ENCODE results near the gene UGT1A5.
"Not testable (repeated sequence)": the region's sequence is repeated elsewhere in the genome, so short reads cannot be mapped to it uniquely, and the experiment has no call there.

Gene UGT1A5

DNA sequence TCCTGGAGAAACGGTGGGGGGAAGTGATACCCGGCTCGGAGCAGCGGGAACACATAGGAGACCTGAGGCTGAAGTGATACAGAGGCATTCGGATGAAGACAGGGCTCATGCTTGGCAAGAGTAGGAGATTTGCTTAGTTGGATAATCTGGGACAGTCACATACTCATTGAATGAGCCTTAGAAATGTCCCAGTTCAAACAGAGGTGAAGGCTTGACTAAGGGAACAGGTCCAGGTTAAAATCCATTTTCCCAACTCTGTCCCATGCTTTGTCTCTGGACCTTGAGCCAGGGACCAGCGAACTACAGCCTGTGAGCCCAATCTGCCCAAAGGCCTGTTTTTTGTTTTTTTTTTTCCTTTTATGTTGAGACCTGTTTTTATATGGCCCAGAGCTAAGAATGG, 18.7 kb upstream of the UGT1A5 start:
- Histone ChIP-seq H3K4me3 (ENCODE audit: low read depth, low read length) (no peak overlapping the region), H3K27me3 (ENCODE audit: insufficient read depth, low read length) (peaks cover 26% of the 10 kb centered on the region), H3K79me2 (ENCODE audit: control insufficient read depth, insufficient read depth, low read length, unreplicated experiment) (no peaks in the 10 kb centered on the region), H2AFZ (ENCODE audit: low read length, unreplicated experiment) (no peak overlapping the region), H3K36me3 (ENCODE audit: insufficient read depth, low read length) (no peaks in the 10 kb centered on the region), H3K27ac (ENCODE audit: low read depth, low read length) (no peak overlapping the region), H3K4me1 (ENCODE audit: control insufficient read depth, insufficient read depth, low read length, unreplicated experiment) (no peaks in the 10 kb centered on the region)

DNA sequence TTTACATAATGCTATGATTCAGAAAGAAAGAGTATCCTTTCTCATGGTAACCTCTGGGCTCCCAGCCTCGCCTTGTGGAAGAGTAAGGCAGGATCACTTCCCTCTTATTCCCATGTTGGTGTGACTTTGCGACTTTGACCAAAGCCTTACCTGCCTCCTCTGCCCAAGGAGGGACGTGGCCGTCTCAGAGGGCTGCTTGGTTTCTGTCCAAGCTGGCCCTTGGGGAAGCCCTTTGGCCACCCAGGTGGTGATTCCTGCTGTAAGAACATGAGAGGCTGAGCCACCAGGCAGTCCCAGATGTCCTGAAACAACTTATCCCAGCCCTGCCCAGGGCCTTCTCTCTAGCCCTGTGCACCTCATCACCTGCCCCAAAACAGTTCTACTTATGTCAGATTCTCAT, 14.0 kb upstream of the UGT1A5 start:
- H3K27me3 ChIP-seq (ENCODE audit: insufficient read depth, low read length) = 0 out of 2 replicates have a peak, but pooled peaks cover 1% of the 10 kb centered on the region
- no peak overlapping the region for H2AFZ ChIP-seq (ENCODE audit: low read length, unreplicated experiment)

DNA sequence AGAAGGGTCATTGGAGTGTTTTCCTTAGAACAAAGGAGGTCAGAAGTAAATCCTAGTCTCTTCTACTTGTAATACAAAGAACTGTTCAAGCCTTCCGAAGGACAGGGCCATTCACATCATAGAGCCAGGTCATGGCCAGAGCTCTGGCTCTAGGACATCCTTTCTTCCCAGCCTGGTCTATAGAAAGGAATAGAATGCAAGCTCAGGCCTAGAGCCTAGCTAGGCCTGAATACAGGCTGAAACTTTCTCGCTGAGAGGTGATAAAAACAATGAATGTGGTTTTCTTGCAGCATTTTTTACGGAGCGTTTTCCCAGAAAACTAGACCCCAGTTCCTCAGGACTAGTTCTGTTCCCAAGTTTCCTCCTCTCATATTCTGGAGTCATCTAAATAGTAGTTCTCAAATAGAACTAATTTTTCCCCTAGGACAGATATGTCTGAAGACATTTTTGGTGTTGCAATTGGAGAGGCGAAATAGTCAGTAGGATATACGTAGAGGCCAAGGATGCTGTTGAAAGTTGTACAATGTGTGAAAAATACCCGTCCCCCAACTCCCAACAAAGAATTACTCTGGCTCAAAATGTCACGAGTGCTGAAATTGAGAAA, 13.2 kb upstream of the UGT1A5 start:
- Histone ChIP-seq H3K79me2 (ENCODE audit: control insufficient read depth, insufficient read depth, low read length, unreplicated experiment) (no peaks in the 10 kb centered on the region), H3K27ac (ENCODE audit: low read depth, low read length) (peak overlapping the region; percentile 53), H3K27me3 (ENCODE audit: insufficient read depth, low read length) (no peaks in the 10 kb centered on the region), H2AFZ (ENCODE audit: low read length, unreplicated experiment) (peak overlapping the region; percentile 10), H3K4me3 (ENCODE audit: low read depth, low read length) (no peak overlapping the region), H3K36me3 (ENCODE audit: insufficient read depth, low read length) (no peaks in the 10 kb centered on the region), H3K4me1 (ENCODE audit: control insufficient read depth, insufficient read depth, low read length, unreplicated experiment) (no peaks in the 10 kb centered on the region)

More for the DNA sequence above, 14.0 kb upstream of the UGT1A5 start:
- Histone ChIP-seq H3K4me3 (ENCODE audit: low read depth, low read length) (no peak overlapping the region), H3K27ac (ENCODE audit: low read depth, low read length) (no peak overlapping the region), H3K79me2 (ENCODE audit: control insufficient read depth, insufficient read depth, low read length, unreplicated experiment) (no peaks in the 10 kb centered on the region), H3K36me3 (ENCODE audit: insufficient read depth, low read length) (no peaks in the 10 kb centered on the region), H3K4me1 (ENCODE audit: control insufficient read depth, insufficient read depth, low read length, unreplicated experiment) (no peaks in the 10 kb centered on the region)

DNA sequence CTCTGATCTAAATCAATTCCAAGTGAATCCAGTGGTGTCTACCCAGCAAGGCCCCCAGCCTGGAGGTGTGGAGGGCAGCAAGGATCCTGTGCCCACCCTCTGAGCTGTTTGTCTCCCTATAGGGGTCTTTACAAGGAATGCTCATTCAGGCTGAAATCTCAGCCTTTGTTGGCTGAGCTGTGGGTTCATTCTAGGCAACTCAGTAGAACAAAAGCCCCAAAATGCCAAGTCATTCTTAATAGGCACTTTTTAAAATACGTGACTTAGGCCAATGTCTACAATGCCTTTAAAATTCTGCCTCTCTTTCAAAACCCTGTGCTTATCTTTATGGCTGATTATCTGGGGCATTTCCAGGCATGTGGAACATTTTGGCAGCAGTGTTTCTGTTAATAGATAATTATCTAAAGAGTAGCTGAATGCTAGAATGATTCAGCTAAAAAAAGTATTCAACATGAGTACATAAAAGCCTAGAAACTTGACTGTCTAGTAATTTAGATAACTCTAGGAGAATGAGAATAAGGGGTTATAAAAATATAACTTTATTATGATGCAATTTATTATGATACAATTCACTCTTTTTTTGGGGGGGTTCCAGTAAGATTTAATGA, 12.6 kb upstream of the UGT1A5 start:
- Histone ChIP-seq H3K4me3 (ENCODE audit: low read depth, low read length) (no peak overlapping the region), H2AFZ (ENCODE audit: low read length, unreplicated experiment) (peak overlapping the region; percentile 10), H3K36me3 (ENCODE audit: insufficient read depth, low read length) (no peaks in the 10 kb centered on the region), H3K27me3 (ENCODE audit: insufficient read depth, low read length) (no peaks in the 10 kb centered on the region), H3K27ac (ENCODE audit: low read depth, low read length) (peak overlapping the region; percentile 53), H3K79me2 (ENCODE audit: control insufficient read depth, insufficient read depth, low read length, unreplicated experiment) (no peaks in the 10 kb centered on the region), H3K4me1 (ENCODE audit: control insufficient read depth, insufficient read depth, low read length, unreplicated experiment) (no peaks in the 10 kb centered on the region)

DNA sequence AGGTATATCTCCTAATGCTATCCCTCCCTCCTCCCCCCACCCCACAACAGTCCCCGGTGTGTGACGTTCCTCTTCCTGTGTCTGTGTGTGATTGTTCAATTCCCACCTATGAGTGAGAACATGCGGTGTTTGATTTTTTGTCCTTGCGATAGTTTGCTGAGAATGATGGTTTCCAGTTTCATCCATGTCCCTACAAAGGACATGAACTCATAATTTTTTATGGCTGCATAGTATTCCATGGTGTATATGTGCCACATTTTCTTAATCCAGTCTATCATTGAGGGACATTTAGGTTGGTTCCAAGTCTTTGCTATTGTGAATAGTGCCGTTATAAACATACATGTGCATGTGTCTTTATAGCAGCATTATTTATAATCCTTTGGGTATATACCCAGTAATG, 11.9 kb upstream of the UGT1A5 start:
- H2AFZ ChIP-seq (ENCODE audit: low read length, unreplicated experiment); H3K4me3 ChIP-seq (ENCODE audit: low read depth, low read length); H3K4me1 ChIP-seq (ENCODE audit: control insufficient read depth, insufficient read depth, low read length, unreplicated experiment); H3K79me2 ChIP-seq (ENCODE audit: control insufficient read depth, insufficient read depth, low read length, unreplicated experiment); H3K27me3 ChIP-seq (ENCODE audit: insufficient read depth, low read length); H3K36me3 ChIP-seq (ENCODE audit: insufficient read depth, low read length); H3K27ac ChIP-seq (ENCODE audit: low read depth, low read length): not testable (repeated sequence)

DNA sequence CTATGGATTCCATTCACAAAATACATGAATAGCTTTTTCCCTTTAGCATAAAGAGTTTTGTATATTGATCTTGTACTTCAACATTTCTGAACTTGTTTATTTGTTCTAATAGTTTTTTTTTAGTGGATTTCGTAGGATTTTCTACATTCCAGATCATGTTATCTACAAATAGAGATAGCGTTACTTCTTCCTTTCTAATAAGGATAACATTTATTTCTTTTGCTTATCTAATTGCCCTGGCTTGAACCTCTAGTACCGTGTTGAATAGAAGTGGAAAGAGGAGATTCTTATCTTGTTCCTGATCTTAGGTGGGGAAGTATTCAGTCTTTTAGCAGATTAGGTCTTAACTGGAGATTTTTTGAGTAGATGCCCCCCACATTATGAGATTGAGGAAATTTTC, 10.5 kb upstream of the UGT1A5 start:
- no peaks in the 10 kb centered on the region for H3K4me1 ChIP-seq (ENCODE audit: control insufficient read depth, insufficient read depth, low read length, unreplicated experiment)

DNA sequence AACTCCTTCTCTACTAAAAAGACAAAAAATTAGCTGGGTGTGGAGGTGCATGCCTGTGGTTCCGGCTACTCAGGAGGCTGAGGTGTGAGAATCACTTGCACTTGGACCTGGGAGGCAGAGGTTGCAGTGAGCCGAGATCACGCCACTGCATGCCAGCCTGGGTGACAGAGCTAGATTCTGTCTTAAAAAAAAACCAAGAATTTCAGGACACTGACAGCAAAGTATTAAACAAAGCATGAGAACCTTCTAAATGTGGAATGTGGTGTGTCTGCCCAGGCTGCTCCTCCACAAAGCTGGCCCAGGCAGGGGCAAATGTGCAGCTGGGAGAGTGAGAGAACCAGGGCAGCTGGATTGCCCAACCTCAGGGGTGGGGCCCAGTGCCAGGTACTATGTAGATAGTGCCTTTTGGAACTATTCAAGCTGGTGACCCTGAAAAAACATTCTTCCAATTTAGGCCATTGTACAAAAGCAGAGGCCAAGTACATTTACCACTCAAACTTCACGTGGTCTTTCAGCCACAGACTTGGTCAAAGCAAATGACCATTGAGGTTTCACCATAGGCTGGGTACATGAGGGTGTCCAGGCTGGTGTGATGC, 6.7 kb upstream of the UGT1A5 start:
- Histone ChIP-seq H3K36me3 (ENCODE audit: insufficient read depth, low read length) (no peaks in the 10 kb centered on the region), H3K27ac (ENCODE audit: low read depth, low read length) (no peak overlapping the region), H3K27me3 (ENCODE audit: insufficient read depth, low read length) (no peaks in the 10 kb centered on the region), H3K4me3 (ENCODE audit: low read depth, low read length) (no peak overlapping the region), H3K4me1 (ENCODE audit: control insufficient read depth, insufficient read depth, low read length, unreplicated experiment) (peaks cover 10% of the 10 kb centered on the region), H2AFZ (ENCODE audit: low read length, unreplicated experiment) (no peak overlapping the region), H3K79me2 (ENCODE audit: control insufficient read depth, insufficient read depth, low read length, unreplicated experiment) (no peaks in the 10 kb centered on the region)

More for the DNA sequence above, 10.5 kb upstream of the UGT1A5 start:
- Histone ChIP-seq H3K36me3 (ENCODE audit: insufficient read depth, low read length) (no peaks in the 10 kb centered on the region), H3K79me2 (ENCODE audit: control insufficient read depth, insufficient read depth, low read length, unreplicated experiment) (no peaks in the 10 kb centered on the region), H3K27ac (ENCODE audit: low read depth, low read length) (no peak overlapping the region), H3K4me3 (ENCODE audit: low read depth, low read length) (no peak overlapping the region), H2AFZ (ENCODE audit: low read length, unreplicated experiment) (no peak overlapping the region), H3K27me3 (ENCODE audit: insufficient read depth, low read length) (no peaks in the 10 kb centered on the region)

DNA sequence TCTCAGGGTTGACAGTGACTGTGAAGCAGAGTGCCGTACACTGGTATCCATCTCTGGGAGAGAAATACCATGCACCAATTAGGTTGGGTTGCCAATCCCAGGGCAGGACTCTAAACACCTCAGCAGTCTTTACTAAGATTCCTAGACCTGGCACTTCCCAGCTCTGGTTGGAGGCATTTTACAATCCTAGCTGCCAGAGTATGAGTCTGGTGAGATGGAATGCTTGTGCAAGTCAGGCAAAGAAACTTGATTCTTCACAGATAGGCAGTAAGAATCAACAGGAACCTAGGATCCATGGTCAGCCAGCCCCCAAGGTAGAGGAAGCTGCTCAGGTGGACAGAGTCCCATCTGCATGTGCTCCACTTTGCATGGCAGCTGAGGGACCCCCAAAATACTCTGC, 6.0 kb upstream of the UGT1A5 start:
- no peaks in the 10 kb centered on the region for H3K27me3 ChIP-seq (ENCODE audit: insufficient read depth, low read length)
- no peak overlapping the region for H3K27ac ChIP-seq (ENCODE audit: low read depth, low read length)
- H3K79me2 ChIP-seq (ENCODE audit: control insufficient read depth, insufficient read depth, low read length, unreplicated experiment) = no peaks in the 10 kb centered on the region
- no peaks in the 10 kb centered on the region for H3K36me3 ChIP-seq (ENCODE audit: insufficient read depth, low read length)
- H2AFZ ChIP-seq (ENCODE audit: low read length, unreplicated experiment) = no peak overlapping the region
- H3K4me1 ChIP-seq (ENCODE audit: control insufficient read depth, insufficient read depth, low read length, unreplicated experiment) = peaks cover 10% of the 10 kb centered on the region
- H3K4me3 ChIP-seq (ENCODE audit: low read depth, low read length) = no peak overlapping the region

DNA sequence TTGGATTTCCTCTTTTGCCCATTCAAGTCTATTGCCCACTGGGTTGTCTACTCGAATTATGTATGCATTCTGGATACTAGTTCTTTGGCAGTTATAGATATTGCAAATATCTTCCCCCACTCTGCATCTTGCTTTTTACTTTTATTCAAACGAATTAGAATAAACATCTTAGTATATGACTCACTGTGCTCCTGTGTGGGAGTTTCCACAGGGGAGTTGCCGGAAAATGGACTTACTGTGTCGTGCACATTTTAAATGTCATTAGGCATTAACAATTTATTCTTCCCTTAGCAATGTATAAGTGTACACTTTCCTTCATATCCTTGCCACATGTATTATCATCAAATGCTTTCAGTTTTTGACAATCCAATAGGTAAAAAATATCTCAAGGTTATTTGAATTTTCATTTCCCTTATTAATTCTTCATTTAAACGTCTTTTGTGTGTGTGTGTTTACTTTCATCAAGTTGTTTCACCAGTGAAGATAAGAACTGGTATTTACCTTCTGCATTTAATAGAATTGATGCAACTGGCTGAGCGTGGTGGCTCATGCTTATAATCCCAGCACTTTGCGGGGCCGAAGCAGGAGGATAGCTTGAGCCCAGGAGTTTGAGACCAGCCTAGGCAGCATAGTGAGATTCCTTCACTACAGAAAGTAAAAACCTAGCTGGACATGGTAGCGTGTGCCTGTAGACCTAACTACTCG, 4.6 kb upstream of the UGT1A5 start:
- no peak overlapping the region for H3K4me3 ChIP-seq (ENCODE audit: low read depth, low read length)
- H3K27me3 ChIP-seq (ENCODE audit: insufficient read depth, low read length) = no peaks in the 10 kb centered on the region
- no peaks in the 10 kb centered on the region for H3K79me2 ChIP-seq (ENCODE audit: control insufficient read depth, insufficient read depth, low read length, unreplicated experiment)
- no peak overlapping the region for H3K27ac ChIP-seq (ENCODE audit: low read depth, low read length)
- no peak overlapping the region for H2AFZ ChIP-seq (ENCODE audit: low read length, unreplicated experiment)
- H3K36me3 ChIP-seq (ENCODE audit: insufficient read depth, low read length) = no peaks in the 10 kb centered on the region
- H3K4me1 ChIP-seq (ENCODE audit: control insufficient read depth, insufficient read depth, low read length, unreplicated experiment) = peaks cover 10% of the 10 kb centered on the region

DNA sequence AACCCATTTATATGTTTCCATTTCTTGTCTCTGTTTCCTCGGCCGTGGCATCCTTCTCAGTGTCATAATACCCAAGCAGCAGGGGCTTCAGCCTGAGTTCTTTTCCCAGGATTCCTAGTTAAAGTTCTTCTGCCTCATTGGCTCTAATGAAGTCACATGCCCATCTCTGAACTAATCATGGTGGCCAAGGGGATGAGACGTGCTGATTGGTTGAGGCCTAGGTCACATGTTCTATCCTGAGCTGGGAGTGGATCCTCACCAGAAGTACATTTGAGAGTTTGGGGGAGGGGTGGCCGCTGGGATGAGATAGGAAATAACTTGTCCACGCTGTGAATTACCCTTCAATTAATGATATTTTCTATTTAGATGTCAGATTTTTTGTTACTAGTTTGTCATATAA, 3.8 kb upstream of the UGT1A5 start:
- no peak overlapping the region for H3K4me3 ChIP-seq (ENCODE audit: low read depth, low read length)
- no peaks in the 10 kb centered on the region for H3K79me2 ChIP-seq (ENCODE audit: control insufficient read depth, insufficient read depth, low read length, unreplicated experiment)
- peaks cover 10% of the 10 kb centered on the region for H3K4me1 ChIP-seq (ENCODE audit: control insufficient read depth, insufficient read depth, low read length, unreplicated experiment)
- no peaks in the 10 kb centered on the region for H3K36me3 ChIP-seq (ENCODE audit: insufficient read depth, low read length)
- H3K27ac ChIP-seq (ENCODE audit: low read depth, low read length) = no peak overlapping the region
- no peak overlapping the region for H2AFZ ChIP-seq (ENCODE audit: low read length, unreplicated experiment)
- H3K27me3 ChIP-seq (ENCODE audit: insufficient read depth, low read length) = no peaks in the 10 kb centered on the region; the same call in 1 of the 2 replicates
